Activated T-cell treated with anti-CD3 and anti-CD28 coated beads, Interleukin-2, amount 50 U/mL, for 4 hours (primary cell): ENCODE measurements around the gene TRIM8. TPM values are rescaled to one million over a fixed set of nuclear protein-coding genes. Genes with fewer than 3 reads are reported as not detected.

Experiments
- ATAC-seq, 2 donors: fragments of 200-7000 bp; cut with Tn5 transposase; one replicate each; pipeline ENCODE4 v1.10.0; 2021
- DNase-seq: peaks from one replicate; pipeline ENCODE4 v3.0.0-alpha.2; 2020
- H3K27me3 Mint-ChIP-seq: one replicate; pipeline ENCODE4 v1.8.0; 2021; ENCODE audit warnings: low read depth, mixed read lengths
- H3K36me3 Mint-ChIP-seq: one replicate; pipeline ENCODE4 v1.8.0; 2022; ENCODE audit warnings: mixed read lengths; ENCODE audit not compliant: insufficient read depth
- H3K4me1 Mint-ChIP-seq: one replicate; pipeline ENCODE4 v1.8.0; 2021; ENCODE audit warnings: low read depth, mixed read lengths
- H3K4me3 Mint-ChIP-seq: one replicate; pipeline ENCODE4 v1.8.0; 2021; ENCODE audit warnings: mild to moderate bottlenecking, moderate library complexity, mixed read lengths
- H3K9me3 Mint-ChIP-seq: one replicate; pipeline ENCODE4 v1.8.0; 2021; ENCODE audit warnings: mixed read lengths
- total RNA-seq, 3 donors: library from RNA; stranded (reverse); gene quantifications; one replicate each; pipeline ENCODE4 v1.2.1, GENCODE V29; 2021

Gene TRIM8
- total RNA-seq, 3 donors from 2014 or later = 53.9 to 67.6 (median 59.9) TPM

DNA sequence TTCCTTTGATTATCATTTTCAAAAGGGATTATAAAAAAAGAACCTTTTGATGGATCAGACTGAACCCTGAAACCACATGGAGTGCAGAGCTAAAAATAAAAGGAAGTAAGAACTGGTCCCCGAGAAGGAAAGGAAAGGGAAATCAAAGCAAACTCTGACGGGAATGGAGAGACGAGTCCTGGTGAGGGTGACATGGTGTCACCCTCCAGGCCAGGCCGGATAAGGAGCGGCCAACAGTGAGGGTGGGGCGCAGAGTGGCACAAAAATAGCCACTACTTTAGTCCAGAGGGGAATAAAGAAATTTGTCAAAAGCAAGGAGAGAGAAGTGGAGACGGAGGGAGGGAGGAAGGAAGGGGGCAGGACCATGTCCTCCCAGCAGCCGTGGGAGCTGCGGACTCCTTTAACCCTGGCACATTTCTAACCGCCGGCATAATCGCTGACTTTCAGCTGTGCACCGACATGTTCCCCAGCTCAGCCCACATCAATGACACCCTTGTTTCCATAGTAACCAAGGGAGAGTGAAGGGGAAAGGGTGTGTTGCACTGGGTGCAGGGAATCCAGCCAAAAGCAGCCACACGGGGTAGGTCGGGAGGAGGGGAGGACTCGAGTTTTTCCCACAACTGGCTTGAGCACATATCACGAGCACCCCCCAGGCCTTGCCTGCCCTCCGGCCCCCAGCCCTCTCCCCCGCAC lies 29.7 kb downstream of the TRIM8 start:
- Mint-ChIP-seq H3K27me3 (no peaks in the 10 kb centered on the region), H3K36me3 (no peaks in the 10 kb centered on the region), H3K4me3 (peak overlapping the region; percentile 63), H3K4me1 (peaks cover 51% of the 10 kb centered on the region), H3K9me3 (no peaks in the 10 kb centered on the region)
- DNase-seq (peak; percentile 50), ATAC-seq (peak; percentile 94 to 96)

DNA sequence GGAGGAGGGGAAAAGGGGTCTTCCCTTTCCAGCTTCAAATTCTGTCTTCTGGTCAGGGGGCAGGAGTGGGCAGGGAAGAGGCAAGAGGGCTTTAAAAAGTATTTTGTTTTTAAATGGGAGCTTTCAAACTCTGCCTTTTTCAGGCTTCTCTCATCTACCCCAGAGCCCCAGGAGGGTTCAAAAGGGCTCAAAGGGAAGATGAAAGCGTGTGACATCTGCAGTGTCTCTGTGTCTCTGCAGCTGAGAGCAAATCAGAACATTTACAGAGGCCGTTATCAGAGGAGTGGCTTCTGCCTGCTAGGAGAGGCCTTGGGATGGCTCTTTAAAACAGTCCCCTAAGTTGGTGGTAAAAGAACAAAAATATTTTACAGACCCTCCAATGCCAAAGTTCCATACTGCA lies 30.3 kb downstream of the TRIM8 start:
- no peaks in the 10 kb centered on the region for H3K36me3 Mint-ChIP-seq
- peaks cover 53% of the 10 kb centered on the region for H3K4me1 Mint-ChIP-seq
- no peaks in the 10 kb centered on the region for H3K27me3 Mint-ChIP-seq
- H3K9me3 Mint-ChIP-seq = no peaks in the 10 kb centered on the region
- peak overlapping the region; percentile 63 for H3K4me3 Mint-ChIP-seq
- DNase-seq (no peak), ATAC-seq (peak; percentile 19 to 26)

DNA sequence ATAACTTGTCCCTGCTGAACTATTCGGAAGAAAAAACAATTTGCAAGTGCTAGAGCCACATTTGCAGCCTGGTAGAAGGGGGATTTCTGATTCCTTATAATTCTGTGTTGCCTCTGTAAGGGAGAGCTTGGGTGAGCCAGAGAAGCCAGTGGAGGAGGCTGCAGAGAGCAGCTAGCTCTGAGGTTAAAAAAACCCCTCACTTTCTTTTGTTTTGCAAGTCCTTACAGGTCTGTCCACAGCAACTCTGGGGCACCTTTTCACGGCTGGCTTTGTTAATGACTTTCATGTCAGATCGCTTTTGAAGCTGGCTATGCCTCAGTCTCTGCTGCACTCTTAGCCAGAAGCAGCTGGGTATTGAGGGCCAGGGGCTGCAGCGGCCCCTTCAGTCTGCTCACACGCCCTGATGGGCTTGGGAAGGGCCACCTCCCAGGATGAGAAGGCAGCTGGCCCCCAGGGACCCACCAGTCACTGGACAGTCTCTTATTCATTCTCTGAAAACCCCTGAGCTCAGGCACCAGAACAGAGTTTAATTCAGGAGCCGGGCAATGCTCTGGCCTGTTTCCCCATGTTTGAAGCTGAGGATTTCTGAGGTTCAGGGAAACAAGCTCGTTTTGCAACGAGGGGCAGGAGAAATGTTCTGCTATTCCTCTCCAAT lies 30.9 kb downstream of the TRIM8 start:
- Mint-ChIP-seq H3K9me3 (no peaks in the 10 kb centered on the region), H3K27me3 (no peaks in the 10 kb centered on the region), H3K36me3 (no peaks in the 10 kb centered on the region), H3K4me3 (peak overlapping the region; percentile 63), H3K4me1 (peaks cover 53% of the 10 kb centered on the region)
- DNase-seq (no peak), ATAC-seq (no peak)

DNA sequence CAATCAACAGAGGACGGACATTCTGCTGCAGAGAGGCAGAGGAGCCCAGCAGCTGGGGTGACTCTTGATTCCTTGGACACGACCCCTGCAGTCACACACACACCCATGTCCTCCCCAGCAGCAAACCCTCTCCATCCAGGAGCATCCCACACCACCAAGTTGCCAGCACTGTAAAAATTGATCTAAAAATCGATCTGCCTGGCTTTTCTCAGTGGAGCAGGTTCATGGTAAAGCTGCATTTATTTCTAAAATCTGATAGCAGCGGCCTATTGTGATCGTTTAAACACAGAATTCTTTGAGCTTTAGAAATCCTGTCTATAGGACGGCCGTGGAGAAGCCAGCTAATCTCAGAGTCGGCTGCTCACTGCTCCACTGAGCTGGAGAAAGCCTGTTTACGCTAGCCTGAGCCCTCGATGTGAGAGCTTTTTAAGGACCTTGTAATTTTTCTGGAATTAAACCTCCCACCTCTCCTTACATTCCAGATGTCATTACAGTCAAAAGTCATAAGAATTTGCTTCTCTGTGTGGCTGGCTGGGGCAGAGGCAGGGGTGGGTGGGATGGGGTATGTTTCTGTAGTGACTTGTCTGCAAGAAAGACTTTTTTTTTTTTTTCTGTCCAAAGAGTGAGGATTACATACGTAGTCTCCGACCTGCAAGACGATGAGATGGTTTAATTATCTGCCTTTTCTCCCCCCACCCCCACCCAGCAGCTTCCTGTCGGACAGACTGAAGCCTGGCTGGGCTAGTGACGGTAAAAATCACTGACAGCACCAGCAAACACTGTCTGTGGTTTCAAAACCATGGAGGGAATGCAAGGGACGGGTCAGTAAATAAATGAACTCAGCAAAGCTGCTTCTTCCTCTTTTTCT lies 31.6 kb downstream of the TRIM8 start:
- DNase-seq = no peak
- ATAC-seq = no peak
- Mint-ChIP-seq H3K36me3 (no peaks in the 10 kb centered on the region), H3K27me3 (no peaks in the 10 kb centered on the region), H3K9me3 (no peaks in the 10 kb centered on the region), H3K4me1 (peaks cover 53% of the 10 kb centered on the region), H3K4me3 (no peak overlapping the region)

DNA sequence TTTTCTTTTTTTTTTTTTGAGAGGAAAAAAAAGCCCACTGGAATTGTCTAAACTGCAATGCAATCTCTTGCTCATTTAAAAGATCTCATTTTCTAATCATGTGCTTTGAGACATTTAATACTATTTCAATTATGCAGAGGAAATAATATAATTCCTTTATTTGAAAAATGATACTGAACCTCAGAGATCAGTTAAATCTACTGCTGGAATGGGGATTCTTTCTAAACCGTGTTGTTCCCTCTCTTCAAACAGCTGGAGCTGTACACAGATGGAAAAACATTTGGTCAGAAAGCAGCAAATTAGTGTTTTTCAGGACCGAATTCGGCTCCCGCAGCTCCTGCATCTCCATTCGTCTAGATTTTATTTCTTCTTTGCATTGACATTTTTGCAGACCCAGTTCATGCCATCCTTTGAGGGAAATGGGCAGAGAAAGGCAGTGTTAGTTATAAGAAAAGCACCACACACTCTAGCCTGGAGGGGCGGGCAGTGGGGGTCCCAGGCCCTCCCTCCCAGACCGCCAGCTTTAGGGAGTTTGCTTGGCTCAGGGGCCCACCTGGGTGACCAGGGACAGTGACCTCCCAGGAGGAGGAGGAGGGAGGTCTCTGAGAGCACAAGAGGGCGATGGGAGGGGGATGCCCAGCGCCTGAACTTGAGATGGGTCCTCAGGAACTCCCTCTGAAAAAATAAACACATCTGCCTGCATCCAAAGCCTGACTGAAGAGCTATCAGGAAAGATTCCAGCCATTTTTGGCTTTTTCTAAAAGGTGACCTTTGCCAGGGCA lies 32.4 kb downstream of the TRIM8 start:
- Mint-ChIP-seq H3K4me1 (peaks cover 58% of the 10 kb centered on the region), H3K9me3 (no peaks in the 10 kb centered on the region), H3K36me3 (no peaks in the 10 kb centered on the region), H3K4me3 (no peak overlapping the region), H3K27me3 (no peaks in the 10 kb centered on the region)
- no peak for ATAC-seq
- DNase-seq = no peak

DNA sequence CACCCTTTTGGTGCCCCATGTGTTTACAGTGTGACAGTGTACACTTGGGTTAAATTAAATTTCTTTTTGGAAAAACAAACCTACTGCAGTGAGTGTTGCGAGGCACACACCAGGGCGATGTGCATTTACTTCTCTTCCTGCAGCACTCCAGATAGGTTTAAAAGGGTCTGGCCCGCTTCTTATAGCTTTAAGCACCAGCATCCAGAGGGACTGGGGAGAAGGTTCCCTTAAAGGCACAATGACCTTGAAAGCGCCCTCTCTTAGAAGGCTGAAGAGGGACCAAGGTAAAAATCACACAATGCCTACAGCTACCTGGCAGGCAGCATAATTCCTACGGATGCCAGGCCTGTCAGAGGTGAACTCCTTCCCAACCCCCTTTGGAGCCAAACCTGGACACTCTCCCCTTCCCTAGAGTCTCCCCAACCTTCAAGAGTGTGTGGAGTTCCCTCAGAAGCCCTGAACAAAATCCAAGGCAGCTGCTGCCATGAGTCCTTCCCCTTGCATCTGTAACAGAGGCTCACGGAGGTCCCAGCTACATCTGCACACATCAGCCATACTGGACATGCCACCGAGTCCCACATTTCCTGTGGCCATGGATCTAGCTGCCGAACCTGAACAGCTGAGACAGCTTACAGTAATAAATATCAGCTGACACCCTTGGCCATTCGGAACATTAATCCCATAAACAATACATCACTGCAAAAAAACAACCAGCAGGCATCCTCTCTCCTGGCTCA lies 33.2 kb downstream of the TRIM8 start:
- H3K4me1 Mint-ChIP-seq = peaks cover 65% of the 10 kb centered on the region
- no peaks in the 10 kb centered on the region for H3K36me3 Mint-ChIP-seq
- ATAC-seq = no peak
- H3K4me3 Mint-ChIP-seq = no peak overlapping the region
- H3K9me3 Mint-ChIP-seq = no peaks in the 10 kb centered on the region
- no peaks in the 10 kb centered on the region for H3K27me3 Mint-ChIP-seq
- no peak for DNase-seq

DNA sequence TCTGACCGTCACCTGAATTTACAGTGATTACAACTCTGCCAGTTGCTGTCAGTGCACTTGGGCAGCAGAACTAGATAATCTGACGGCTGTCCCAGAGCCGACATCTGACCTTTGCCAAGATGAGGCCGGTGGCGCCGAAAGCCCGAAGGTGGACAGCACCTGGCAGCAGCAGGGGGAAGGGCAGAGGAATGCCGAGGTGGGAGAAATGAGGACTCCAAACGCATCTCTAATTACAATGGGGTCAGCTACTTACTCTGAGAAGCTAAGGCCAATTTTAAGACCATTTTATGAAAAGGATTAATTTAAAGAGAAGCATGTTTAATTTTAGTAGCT lies 33.8 kb downstream of the TRIM8 start:
- Mint-ChIP-seq H3K27me3 (no peaks in the 10 kb centered on the region), H3K4me1 (peaks cover 62% of the 10 kb centered on the region), H3K36me3 (no peaks in the 10 kb centered on the region), H3K9me3 (no peaks in the 10 kb centered on the region), H3K4me3 (no peak overlapping the region)
- ATAC-seq = no peak
- DNase-seq = no peak

DNA sequence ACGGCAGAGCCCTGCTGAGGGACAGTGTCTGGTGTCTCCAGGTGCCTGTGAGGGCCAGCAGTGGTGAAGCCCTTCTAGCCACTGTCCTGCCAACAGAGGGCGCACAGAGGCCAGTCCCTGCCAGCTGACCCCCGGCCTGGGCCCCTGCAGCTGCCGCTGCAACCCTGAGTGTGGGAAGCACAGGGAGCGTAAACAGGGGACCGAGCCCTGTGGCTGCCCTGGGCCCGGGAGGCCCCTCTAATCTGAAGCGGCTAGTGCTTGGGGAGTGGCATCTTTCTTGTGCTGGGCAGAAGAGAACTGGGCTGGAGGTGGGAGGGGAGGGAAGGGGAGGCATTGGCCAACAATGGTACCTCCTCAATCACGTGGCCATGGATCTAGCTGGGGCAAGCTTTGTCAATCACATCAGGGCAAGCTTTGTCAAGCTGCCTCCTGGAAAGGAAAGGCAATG lies 34.6 kb downstream of the TRIM8 start:
- ATAC-seq (no peak), DNase-seq (no peak)
- peaks cover 54% of the 10 kb centered on the region for H3K4me1 Mint-ChIP-seq

DNA sequence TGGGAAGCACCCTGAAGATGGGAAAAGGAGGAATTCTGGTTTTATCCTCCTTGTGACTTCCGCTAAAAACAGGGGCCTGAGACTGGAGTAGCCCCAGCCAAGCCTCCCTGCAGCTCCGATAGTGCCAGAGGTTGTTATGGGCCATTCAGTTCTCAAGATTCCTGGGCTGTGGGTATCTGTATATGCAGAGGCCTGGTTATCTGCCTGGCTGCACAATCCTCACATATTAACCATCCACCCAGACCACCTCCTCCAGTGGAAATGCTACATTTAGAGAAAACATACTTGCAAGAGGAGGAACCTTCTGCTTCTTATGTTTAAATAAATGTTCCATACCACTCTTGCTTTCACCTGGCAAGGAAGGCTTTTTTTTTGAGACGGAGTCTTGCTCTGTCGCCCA lies 35.3 kb downstream of the TRIM8 start:
- ATAC-seq (no peak), DNase-seq (no peak)
- Mint-ChIP-seq H3K4me3 (no peak overlapping the region), H3K27me3 (no peaks in the 10 kb centered on the region), H3K9me3 (no peaks in the 10 kb centered on the region), H3K36me3 (no peaks in the 10 kb centered on the region), H3K4me1 (peaks cover 47% of the 10 kb centered on the region)

More for the DNA sequence above, 34.6 kb downstream of the TRIM8 start:
- Mint-ChIP-seq H3K9me3 (no peaks in the 10 kb centered on the region), H3K4me3 (no peak overlapping the region), H3K27me3 (no peaks in the 10 kb centered on the region), H3K36me3 (no peaks in the 10 kb centered on the region)

DNA sequence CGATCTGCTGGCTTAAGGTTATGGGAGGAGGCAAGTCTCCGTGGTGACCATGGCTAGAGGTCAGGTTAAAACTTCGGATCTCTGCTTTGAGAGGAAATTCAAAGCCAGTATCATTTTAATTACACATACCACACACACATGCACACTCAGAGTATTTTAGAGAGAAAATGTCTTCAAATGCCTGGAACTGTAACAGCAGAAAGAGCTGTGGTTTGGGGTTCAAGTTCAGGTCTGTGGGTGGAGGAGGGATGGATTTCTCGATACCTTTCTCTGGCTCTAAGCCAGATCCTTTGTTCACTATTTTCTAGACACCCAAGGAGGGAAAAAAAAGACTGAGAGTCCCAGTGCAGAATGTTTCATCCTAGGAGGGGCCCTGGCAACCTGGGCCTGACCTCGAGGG lies 37.4 kb downstream of the TRIM8 start:
- ATAC-seq = no peak

DNA sequence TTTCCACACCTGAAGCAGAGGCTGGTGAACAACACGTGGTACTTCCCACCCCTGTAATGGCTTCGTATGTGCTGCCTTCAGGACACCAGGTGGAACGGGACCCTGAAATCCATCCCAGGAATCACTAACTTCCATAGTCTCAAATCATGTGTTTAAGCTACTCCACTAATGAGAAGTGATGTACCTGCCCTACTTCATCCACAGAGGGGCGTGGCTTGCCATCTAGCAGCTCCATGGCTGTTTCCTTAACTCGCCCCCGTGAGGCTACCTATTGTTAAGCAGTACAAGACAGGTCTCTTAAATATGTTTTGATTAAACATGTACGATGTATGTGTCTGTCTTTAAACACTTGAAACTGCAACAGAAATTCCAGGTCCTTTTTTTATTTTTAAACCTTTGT lies 38.1 kb downstream of the TRIM8 start:
- Mint-ChIP-seq H3K4me3 (no peak overlapping the region), H3K9me3 (no peaks in the 10 kb centered on the region), H3K4me1 (peaks cover 23% of the 10 kb centered on the region), H3K36me3 (peaks cover 4% of the 10 kb centered on the region), H3K27me3 (no peaks in the 10 kb centered on the region)
- ATAC-seq (no peak), DNase-seq (no peak)

More for the DNA sequence above, 37.4 kb downstream of the TRIM8 start:
- Mint-ChIP-seq H3K4me1 (peaks cover 26% of the 10 kb centered on the region), H3K9me3 (no peaks in the 10 kb centered on the region), H3K4me3 (no peak overlapping the region), H3K27me3 (no peaks in the 10 kb centered on the region), H3K36me3 (peaks cover 4% of the 10 kb centered on the region)
- no peak for DNase-seq

DNA sequence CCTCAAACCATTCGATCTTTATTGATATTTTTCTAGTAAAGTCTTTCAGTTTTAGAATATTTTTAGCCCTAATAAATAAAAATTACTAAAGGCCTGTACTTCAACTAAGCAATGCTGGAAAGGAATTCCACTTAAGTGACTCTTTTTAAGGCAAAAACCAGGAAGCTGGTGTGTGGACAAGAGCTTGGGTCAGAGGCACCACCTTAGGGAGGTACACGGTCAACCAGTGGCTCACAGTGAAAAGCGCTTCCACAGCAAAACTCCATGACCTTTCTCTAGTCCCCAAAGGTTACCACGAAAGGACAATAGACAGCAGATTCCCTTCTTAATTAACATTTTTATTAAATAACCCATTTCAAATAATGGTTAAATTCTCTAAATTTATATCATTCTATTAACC lies 38.7 kb downstream of the TRIM8 start:
- ATAC-seq (no peak), DNase-seq (no peak)
- H3K27me3 Mint-ChIP-seq = no peaks in the 10 kb centered on the region
- H3K4me3 Mint-ChIP-seq = no peak overlapping the region
- H3K4me1 Mint-ChIP-seq = peaks cover 21% of the 10 kb centered on the region
- H3K9me3 Mint-ChIP-seq = no peaks in the 10 kb centered on the region
- H3K36me3 Mint-ChIP-seq = peaks cover 4% of the 10 kb centered on the region

DNA sequence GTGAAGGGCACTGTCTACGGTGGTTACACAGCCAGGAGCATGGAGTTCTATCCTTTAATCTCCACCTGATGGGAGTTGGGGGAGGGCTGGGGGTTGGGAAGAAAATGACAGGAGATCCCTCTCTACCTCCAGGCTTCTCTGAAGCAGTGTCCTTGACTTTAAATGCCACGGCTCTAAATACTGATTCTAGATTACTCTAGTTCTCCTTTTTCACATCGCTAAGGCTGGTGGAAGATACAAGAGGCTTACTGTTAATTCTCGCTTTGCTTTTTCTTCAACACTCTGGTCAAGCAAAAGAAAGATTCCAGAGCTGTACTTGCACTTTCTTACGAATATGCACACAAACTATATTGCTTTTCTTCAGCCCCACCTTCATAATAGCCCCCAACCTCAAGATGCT lies 39.5 kb downstream of the TRIM8 start:
- no peaks in the 10 kb centered on the region for H3K9me3 Mint-ChIP-seq
- no peak overlapping the region for H3K4me3 Mint-ChIP-seq
- ATAC-seq (no peak), DNase-seq (no peak)
- peaks cover 15% of the 10 kb centered on the region for H3K4me1 Mint-ChIP-seq
- no peaks in the 10 kb centered on the region for H3K27me3 Mint-ChIP-seq
- peaks cover 4% of the 10 kb centered on the region for H3K36me3 Mint-ChIP-seq
